ENCODE data around the gene CADM1. TPM values are rescaled to one million over a fixed set of nuclear protein-coding genes. Genes with fewer than 3 reads are reported as not detected.

CADM1 gene
- total RNA-seq, 4 donors from 2014 or later = 7.4 to 61.5 (median 28.5) TPM

- Histone ChIP-seq H3K36me3 (no peaks in the 10 kb centered on the region), H3K27me3 (no peaks in the 10 kb centered on the region), H3K4me3 (no peak overlapping the region), H3K4me1 (no peaks in the 10 kb centered on the region), H3K27ac (no peak overlapping the region), H3K9me3 (no peaks in the 10 kb centered on the region)
- TF ChIP-seq CTCF (IDR thresholded peaks at IDR 0.05) = no peak
- no peak for TF ChIP-seq POLR2A (IDR thresholded peaks at IDR 0.05)
- DNase-seq = no peak
- intact Hi-C loops (cut with DNase I; ENCODE audit: low total_unique reads) = no loop called here
These were observed 49.7 kb downstream of the CADM1 start for GRCh38 chr11:115454525-115454924.

- no peaks in the 10 kb centered on the region for H3K9me3 ChIP-seq
- TF ChIP-seq CTCF (IDR thresholded peaks at IDR 0.05) = no peak
- no peak for TF ChIP-seq POLR2A (IDR thresholded peaks at IDR 0.05)
- no peak overlapping the region for H3K4me3 ChIP-seq
- intact Hi-C loops (cut with DNase I; ENCODE audit: low total_unique reads) = no loop called here
- no peaks in the 10 kb centered on the region for H3K36me3 ChIP-seq
- no peaks in the 10 kb centered on the region for H3K4me1 ChIP-seq
- H3K27me3 ChIP-seq = no peaks in the 10 kb centered on the region
- H3K27ac ChIP-seq = no peak overlapping the region
- DNase-seq = no peak
These were observed 50.3 kb downstream of the CADM1 start for GRCh38 chr11:115453693-115454490.

GRCh38 chr11:115452241-115452640 lies 52.0 kb downstream of the CADM1 start:
- Histone ChIP-seq H3K9me3 (peaks cover 0 to 9% of the 10 kb centered on the region in 2 donors), H3K36me3 (no peaks in the 10 kb centered on the region), H3K4me1 (no peaks in the 10 kb centered on the region), H3K27ac (no peak overlapping the region), H3K27me3 (no peaks in the 10 kb centered on the region), H3K4me3 (no peak overlapping the region)
- intact Hi-C loops (cut with DNase I; ENCODE audit: low total_unique reads) = no loop called here
- TF ChIP-seq CTCF (IDR thresholded peaks at IDR 0.05) = no peak
- no peak for TF ChIP-seq POLR2A (IDR thresholded peaks at IDR 0.05)
- no peak for DNase-seq

- Histone ChIP-seq H3K9me3 (peaks cover 0 to 9% of the 10 kb centered on the region in 2 donors), H3K4me1 (no peaks in the 10 kb centered on the region), H3K36me3 (no peaks in the 10 kb centered on the region), H3K27me3 (no peaks in the 10 kb centered on the region), H3K4me3 (no peak overlapping the region), H3K27ac (no peak overlapping the region)
- intact Hi-C loops (cut with DNase I; ENCODE audit: low total_unique reads) = no loop called here
- TF ChIP-seq POLR2A (IDR thresholded peaks at IDR 0.05) (no peak), CTCF (IDR thresholded peaks at IDR 0.05) (no peak)
- no peak for DNase-seq
These were observed 53.7 kb downstream of the CADM1 start for GRCh38 chr11:115450519-115450918.

- no peaks in the 10 kb centered on the region for H3K4me1 ChIP-seq
- H3K36me3 ChIP-seq = no peaks in the 10 kb centered on the region
- DNase-seq = no peak
- intact Hi-C loops (cut with DNase I; ENCODE audit: low total_unique reads) = no loop called here
- H3K27me3 ChIP-seq = no peaks in the 10 kb centered on the region
- peaks cover 0 to 9% of the 10 kb centered on the region in 2 donors for H3K9me3 ChIP-seq
- TF ChIP-seq CTCF (IDR thresholded peaks at IDR 0.05) (no peak), POLR2A (IDR thresholded peaks at IDR 0.05) (no peak)
- H3K4me3 ChIP-seq = no peak overlapping the region
- H3K27ac ChIP-seq = no peak overlapping the region
These were observed 56.8 kb downstream of the CADM1 start for GRCh38 chr11:115447273-115447864.
